Measurements from ENCODE around the gene PACSIN2.

PACSIN2 gene

DNA sequence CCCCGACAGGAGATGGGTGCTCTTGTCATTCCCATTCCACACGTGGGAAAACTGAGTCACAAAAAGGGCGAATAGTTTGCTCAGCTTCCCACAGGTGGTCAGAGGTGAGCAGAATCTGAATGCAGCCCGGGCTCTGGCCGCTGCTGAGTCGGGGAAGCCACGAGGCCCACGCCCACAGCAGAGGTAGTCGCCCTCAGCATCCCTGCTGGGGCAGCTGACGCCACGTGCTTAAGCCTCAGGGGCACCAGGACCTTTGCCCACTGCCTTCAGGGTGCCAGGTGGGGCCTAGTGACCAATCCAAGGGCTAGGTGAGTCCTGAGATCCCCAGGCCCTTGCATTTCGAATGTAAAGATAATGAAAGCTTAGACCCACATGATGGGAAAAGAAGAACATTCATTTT lies 133.7 kb downstream of the PACSIN2 start:
- DNase-seq (ENCODE audit: low read depth): no peak

DNA sequence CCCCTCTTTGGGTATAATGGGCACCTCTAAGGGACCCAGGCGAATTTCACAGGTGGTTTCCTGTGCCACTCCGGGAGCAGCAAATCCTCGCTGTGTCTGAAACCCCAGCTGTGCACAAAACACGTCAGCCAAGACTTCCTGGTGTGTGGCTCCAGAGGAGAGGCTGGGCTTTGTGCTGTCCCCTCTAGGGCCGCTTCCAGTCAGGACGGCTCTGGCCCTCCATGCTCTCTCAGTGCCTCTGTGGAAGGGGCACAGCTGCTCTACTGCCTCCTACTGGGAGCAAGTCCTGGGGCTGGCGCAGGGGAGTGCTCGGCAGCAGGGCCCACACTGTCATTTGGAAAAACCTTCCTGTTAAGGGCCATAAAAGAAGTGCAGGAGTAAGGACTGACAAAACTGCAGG lies 134.1 kb downstream of the PACSIN2 start:
- no peak for DNase-seq (ENCODE audit: low read depth)

DNA sequence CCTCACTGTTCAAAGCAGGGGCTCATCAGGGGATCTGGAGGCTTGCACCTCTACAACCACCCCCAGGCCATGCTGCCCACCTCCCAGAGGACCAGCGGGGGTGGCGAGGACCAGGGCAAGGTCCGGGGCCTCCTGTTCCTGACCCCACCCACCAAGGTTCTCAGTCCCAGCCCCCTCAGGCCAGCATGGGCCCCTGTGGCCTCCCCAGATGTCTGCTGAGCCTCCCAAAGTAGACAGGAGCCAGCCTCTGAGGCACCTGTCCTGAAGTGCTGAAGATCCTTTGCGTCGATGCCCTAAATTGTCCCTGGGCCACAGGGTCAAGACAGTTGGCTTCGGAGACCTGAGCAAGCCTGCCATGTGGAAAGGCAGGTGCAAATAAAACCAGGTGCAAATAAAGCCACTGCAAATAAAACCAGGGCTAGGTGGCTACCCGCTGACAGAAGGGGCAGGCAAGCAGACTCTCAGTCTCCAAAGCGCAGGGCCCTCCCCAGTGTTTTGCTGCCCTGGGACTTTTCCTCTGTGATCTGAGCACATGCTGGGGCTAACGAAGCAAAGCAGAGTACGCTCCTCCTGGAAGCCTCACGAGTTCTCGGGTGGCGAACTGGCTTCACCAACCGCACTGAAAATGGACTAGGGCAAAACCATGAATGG lies 135.5 kb downstream of the PACSIN2 start:
- DNase-seq (ENCODE audit: low read depth): no peak

DNA sequence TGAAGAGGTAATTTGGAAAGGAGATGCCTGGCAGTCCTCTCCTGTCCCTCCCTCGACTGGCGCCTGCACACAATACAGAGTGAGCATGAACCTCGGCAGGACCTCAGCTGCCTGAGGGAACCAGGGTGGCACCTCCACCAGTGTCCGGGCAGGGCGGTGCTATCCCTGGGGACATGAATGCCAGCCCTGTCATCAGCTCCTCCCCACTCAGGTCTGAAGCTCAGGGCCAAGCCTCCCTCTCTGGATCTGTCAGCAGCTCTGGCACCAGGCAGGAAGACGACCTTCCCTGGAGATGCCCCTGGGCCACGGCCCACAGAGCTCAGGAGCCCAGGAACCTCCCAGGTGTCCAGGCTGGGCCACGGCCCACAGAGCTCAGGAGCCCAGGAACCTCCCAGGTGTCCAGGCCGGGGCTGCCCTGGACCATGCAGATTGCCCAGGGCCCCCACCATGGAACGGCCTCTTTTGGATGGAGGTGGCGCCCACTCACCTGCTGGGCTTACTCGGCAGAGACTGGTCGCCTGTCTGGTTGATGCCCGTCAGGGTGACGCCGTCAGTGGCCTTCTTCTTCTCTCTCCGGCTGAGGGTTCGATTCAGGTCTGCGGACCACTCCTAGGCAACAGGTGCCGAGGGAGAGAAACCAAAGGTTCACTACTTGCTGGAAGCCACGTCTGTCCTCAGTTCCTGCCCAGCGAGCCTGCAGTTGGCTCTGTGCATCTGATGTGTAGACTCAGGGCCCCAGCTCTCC lies 136.2 kb downstream of the PACSIN2 start:
- no peak for DNase-seq (ENCODE audit: low read depth)

DNA sequence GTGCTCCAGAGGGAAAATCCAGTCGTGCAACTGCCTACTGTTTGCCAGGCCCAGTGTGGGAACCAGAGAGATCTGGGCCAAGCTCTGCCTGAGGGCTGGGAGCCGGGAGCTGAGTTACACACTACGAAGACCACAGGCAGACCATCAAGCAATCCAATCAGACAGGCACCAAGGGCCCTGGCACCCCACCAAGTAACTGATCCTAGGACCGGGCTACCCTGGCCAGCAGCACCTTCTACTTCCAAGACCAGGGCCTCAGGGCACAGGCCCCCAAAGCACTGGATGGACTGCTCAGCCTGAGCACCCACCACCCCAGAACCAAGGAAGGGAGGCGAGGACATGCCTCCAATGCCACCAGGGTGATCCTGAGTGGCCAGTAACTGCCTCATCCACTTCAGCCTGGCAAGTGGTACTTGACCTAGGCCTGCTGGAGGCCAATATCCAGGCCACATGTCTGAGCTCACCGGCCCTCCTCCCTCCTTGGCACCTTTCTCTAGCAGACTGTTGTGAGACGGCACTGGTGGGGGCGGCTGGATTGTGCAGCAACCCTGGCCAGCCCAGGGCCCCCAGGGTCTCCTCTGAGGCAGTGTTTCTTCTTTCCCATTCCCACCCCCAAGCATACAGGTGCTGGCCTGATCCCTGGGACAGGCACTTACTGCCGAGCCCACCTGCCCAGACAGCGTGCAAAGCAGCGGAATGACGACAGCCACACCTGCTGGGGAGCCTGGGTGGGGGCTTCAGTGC lies 137.2 kb downstream of the PACSIN2 start:
- DNase-seq (ENCODE audit: low read depth): no peak

DNA sequence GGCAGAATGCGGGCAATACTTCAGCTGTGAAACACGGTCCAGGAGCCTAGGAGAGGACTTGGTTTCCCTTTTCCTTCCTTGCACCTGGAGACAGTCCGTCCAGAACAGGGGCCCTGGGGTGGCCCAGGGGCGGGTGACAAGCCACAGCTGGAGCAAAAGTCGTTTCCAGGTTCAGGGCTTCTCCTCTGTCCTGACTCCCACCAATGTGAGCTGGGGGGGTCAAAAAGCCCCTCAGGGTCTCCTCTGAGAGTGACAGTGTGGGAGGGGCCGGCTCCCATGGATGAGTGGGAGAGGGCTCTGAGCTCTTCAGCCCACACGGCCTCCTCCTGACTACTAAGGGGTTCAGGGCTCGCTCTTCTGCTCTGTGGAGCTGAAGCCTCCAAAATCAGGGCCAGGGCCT lies 137.8 kb downstream of the PACSIN2 start:
- DNase-seq (ENCODE audit: low read depth): no peak

DNA sequence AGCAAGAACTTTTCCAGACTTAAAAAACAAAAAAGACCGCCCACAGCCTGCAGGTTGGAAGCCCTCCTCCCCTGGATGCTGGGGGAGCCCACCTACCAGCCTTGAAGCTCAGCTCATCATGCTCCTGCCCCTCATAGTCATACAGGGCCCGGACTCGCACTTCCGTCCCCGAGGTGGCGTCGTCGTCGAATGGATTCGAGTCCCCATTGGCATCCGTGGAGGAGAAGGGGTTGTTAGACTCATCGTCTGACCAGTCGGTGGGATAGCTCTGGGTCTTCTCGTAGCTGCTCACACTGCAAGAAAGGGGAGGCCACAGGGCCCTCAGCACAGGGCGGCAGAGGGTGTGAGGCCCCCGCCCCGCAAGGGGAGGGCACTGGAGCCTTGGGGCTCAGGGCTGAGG lies 138.9 kb downstream of the PACSIN2 start:
- DNase-seq (ENCODE audit: low read depth): no peak

DNA sequence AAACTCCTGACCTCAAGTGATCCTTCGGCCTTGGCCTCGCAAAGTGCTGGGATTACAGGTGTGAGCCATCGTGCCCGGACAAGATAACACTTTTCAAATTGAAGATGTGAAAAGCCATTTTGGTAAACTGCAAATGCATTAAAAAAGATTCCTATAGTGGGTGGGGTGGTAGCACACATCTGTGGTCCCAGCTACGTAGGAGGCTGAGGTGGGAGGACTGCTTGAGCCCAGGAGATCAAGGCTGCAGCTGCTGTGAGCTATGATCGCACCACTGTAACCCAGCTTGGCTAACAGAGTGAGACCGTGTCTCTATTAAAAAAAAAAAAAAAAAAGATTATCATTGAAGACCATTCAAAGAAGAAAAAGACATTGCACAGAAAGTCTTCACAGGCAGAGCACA lies 140.9 kb downstream of the PACSIN2 start:
- DNase-seq (ENCODE audit: low read depth): no peak

DNA sequence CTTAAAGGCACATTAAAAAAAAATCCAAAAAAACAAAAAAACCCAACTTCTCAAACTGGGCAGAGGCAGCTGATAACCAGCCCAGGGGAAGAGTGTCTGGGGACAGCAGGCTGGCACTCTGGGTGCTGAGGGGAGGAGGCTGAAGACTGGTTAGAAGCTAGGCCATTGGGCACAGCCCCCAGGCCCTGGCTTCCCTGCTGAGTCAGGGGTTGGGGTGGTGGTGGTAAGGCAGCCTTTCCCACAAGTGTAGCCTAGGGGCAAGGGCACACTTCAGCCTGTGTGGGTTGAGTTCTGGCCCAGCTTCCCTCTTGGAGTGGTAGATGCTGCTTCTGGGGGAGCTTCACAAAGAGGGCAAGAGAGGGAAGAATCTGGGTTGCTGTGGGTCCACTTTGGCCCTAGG lies 141.6 kb downstream of the PACSIN2 start:
- no peak for DNase-seq (ENCODE audit: low read depth)

DNA sequence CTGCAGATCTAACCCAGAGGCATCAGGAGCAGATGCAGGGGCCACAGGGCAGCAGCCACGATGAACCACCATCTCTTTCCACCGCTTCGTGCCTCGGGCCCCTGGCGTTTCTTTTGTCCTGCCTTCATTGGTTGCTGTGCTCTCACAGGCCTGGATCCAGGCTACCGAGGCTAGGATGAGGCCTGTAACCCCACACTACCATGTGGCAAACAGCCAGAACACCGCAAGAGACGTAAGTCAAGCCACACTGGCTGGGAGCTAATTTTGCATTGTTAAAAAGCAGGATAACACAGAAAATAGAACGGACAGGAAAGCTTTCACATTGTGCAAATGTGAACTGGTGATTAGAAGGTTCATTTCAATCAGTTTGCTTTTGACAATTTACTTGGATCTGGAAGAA lies 142.1 kb downstream of the PACSIN2 start:
- no peak for DNase-seq (ENCODE audit: low read depth)

DNA sequence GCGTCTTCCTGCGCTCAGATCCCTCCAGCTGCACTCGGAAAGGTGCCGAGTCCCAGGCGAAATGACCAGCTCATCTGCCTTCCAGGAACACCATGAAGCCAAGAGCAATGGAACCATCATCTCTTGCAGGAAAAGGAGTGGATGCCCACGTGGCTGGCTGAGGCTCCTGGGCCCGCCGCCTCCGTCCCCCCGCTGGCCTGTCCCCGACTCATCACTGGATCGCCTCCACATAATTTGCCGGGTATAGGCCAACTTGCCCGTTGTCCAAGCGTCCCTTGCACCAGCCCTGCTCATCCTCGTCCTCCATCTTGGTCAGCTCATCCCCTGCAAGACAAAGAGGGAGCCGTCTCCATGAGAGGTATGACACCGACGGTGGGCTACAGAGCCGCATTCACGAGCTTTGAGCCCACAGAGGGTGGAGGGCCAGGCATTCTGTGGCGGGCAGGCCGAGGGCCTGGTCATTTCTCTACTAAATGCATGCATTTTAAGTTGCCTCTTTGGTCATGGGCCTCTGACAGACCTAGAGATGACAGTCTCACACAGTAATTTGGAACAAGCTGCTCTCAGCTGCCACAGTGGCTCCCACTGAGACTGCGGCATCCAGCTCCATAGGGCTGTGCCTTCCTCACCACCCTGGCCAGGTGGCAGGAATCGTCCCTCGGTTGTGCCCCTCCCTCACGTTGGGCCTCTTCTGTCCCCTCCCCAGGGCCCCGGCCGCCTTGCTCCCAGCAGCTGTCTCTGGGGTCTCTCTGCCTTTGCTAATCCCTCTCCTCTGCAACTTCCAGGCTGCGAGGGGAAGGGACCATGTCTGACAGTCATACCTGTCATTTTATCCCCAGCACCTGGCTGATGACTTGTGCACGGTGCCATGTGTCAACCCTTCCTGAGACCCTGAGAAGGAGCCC lies 143.6 kb downstream of the PACSIN2 start:
- DNase-seq (ENCODE audit: low read depth): no peak

DNA sequence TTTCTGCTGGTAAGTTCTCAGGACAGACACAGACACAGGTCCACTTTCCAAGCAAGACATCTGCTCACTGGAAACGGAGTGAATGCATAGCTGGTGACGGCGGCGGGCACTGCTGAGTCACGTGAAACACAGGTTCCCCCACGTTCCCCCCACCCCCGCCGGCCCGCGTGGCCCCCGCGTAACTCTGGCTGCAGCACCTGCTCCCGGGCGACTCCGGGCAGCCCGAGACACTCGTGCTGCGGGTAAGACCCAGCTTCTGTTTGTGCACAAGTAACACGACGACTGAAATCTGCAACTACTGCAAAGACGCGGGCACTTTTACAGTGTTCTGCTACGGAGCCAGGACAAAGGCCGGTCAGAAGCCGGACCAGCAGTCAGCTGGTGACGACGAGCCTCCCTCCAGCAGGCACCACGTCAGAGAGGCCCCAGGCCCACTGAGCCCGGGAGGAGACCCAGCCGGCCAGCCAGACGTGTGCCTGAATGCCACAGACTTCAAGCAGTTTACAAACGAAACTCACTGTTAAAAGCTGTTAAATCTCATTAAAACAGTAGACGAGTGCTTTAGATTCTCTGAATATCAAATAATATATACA lies 145.0 kb downstream of the PACSIN2 start:
- no peak for DNase-seq (ENCODE audit: low read depth)

DNA sequence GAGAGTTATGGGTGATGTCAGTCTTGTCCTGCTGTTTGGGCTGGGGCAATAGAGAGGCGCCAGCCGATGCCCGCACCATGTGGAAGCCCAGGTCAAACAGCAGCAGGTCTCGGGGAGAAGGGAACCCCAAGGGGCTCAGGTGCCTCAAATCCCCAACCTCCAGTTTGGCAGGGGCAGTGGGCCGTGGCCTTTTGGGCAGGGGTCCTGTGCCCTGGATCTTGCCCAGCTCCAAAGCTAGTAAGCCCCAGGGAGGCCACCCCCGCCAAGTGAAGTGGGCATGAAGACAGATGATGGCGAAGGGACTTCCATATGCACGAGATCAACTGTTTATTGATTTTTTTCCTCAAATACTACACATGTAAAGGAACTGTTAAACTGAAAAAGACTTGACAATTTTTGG lies 145.5 kb downstream of the PACSIN2 start:
- DNase-seq (ENCODE audit: low read depth): no peak

DNA sequence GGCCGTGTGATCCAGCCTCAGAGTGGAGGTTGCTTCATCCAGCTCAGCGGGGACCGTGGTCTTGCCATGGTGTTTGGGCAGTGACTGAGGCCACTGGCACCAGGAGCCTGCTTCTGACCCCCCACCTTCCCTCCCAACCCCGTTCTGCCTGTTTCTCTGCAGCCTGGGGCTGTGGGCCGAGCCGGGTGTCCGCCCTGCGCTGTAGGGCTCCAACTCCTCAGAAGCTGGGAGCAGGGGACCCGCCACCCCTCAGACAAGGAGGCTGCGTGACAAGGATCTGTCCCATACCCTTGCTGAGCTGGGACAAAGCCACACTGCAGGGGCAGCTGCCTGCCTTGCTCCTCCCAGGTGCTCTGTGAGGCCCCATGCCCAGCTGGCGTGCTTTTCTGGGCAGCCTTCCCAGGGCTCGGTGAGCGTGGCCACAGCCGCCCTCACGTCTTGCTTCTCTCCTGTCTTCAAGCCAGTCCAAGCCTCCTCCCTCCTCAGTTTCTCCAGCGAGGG lies 146.1 kb downstream of the PACSIN2 start:
- DNase-seq (ENCODE audit: low read depth): no peak

DNA sequence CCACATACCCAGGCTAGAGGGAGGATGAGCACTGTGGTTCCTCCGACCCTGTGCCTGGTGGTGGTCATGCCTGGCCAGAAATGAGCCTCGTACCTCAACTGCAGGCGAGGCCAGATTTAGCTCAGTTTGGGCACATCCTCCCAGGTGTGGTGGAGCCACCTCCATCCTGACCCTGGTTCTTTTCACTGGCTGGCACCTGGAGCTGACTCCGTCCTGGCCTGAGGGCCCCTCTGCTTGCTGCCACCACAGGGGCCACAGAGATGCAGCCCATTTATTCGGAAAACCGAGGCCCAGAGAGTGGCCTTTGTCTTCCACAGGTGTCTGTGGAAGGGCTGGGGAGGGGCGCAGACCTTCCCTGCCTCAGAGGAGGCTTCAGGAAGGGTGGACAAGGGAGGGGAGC lies 148.8 kb downstream of the PACSIN2 start:
- DNase-seq (ENCODE audit: low read depth): no peak

DNA sequence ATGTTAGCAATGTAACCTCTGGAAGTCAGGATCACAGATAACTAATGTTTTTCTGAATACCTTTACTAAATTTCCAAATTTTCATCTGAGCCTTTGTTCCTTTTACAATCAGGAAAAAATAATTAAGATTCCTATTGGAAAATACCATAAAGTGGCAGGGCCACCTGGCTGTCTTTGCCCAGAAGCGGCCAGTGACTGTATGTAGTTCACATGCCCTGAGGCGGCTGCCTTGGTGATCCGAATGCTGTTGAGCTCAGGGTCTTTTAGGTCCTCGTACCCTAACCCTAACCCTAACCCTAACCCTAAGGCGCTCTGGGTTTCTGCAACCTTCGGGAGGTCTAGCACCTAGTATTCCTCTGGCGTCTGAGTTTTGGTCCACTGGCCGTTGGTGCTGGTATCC lies 149.4 kb downstream of the PACSIN2 start:
- DNase-seq (ENCODE audit: low read depth): no peak

DNA sequence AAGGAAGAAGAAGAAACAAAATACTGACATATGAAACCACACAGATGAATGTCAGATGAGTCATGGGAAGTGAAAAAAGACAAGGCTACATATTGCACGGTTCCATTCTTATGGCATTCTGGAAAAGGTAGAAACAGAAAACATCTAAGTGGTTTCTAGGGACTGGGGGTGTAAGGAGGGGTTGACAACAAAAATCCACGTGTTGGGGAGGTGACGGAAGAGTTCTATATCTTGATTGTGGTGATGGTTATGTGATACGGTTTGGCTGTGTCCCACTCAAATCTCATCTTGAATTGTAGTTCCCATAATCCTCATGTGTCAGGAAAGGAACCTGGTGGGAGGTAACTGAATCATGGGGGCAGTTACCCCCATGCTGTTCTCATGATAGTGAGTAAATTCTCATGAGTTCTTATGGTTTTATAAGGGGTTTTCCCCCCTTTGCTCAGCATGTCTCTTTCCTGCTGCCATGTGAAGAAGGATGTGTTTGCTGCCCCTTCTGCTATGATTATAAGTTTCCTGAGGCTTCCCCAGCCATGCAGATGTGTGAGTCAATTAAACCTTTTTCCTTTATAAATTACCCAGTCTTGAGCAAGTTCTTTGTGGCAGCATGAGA lies 151.5 kb downstream of the PACSIN2 start:
- DNase-seq (ENCODE audit: low read depth): no peak

DNA sequence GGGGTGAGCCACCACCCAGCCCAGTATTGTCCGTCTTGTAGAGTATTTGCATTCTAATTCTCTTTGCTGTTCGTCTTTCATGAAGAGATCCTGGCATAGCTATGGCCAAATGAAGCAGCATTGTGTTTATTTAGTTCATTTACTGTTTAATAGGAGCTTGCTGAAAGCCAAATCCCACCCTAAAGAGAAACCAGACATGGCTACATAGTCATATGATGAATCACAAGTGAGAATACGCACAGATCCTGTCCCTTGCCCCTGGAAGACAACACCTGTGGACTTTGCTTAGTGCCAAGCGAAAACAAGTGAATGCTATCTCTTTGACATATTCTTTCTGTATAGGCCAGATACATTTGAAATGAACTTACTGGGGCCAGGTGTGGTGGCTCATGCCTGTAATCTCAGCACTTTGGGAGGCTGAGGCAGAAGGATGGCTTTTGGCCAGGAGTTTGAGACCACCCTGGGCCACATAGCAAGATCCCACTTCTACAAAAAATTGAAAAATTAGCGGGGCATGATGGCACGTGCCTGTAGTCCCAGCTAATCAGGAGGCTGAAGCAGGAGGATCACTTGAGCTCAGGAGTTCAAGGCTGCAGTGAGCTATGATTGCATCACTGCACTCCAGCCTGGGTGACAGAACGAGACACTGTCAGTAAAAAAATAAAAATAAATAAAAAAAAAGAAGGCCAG lies 152.8 kb downstream of the PACSIN2 start:
- no peak for DNase-seq (ENCODE audit: low read depth)

DNA sequence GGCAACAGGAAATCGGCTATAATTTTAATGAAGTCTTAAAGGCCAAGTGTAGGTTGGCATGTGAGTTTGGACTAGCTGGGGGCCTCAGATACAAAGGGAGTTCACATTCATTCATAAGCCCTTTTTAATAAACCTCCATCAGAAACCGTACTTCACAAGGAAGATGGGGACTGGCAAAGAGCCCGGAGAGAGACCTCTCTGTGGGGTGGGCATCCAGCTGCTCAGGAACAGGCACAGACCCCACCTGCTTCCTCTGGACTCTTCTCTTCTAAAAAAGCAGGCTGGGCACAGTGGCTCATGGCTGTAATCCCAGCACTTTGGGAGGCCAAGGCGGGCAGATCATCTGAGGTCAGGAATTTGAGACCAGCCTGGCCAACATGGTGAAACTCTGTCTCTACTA lies 154.0 kb downstream of the PACSIN2 start:
- DNase-seq (ENCODE audit: low read depth): no peak

DNA sequence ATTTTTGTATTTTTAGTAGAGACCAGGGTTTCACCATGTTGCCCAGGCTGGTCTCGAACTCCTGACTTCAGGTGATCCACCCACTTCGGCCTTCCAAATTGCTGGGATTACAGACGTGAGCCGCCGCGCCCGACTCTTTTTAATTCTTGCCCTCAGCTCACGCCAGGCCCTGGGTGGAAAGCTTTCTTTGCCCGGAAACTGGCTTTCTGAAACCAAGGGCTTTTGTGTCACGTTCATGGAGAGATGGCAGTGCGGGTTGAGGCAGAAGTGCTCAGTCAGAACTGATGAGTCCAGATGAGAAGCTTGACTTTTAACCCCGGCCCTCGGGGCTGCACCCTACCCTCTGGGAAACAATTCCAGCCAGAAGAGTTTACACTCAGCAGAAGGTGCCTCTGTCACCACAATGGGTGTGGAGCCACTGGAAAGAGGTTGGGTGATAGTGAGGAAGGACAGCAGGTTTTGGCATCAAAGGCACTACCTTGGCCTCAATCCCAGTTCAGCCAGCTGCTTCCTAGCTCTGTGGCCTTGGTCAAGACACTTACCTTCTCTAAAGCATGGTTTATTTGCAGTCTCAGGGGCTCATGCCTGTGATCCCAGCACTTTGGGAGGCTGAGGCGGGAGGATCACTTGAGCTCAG lies 157.0 kb downstream of the PACSIN2 start:
- DNase-seq (ENCODE audit: low read depth): no peak
